Left lobe of liver (tissue), 2 donors: ENCODE data around the gene CFAP58. TPM values are rescaled to one million over a fixed set of nuclear protein-coding genes. Genes with fewer than 3 reads are reported as not detected.

ENCODE experiments used
- ATAC-seq: fragments of 200-7000 bp; cut with Tn5 transposase; one replicate; pipeline ENCODE4 v1.9.1; 2020; ENCODE audit warnings: mild to moderate bottlenecking, moderate library complexity
- DNase-seq: peaks from one replicate; pipeline ENCODE4 v3.0.0-alpha.2; 2020; ENCODE audit warnings: low spot score
- total RNA-seq: library from RNA; stranded (reverse); gene quantifications from one replicate; pipeline ENCODE4 v1.2.1, GENCODE V29; 2021
- donor health status: DM: no; HTN: no; CAD: no; lungs with moderate emphysema.
- donor health status: DM: no; HTN: yes; CAD: no.

The CFAP58 gene
- total RNA-seq, 1 donor from 2014 or later = 0.15 TPM

GRCh38 chr10:104333728-104334373, 19.8 kb upstream of the CFAP58 start:
- ATAC-seq (no peak), DNase-seq (peak; percentile 43)

DNA sequence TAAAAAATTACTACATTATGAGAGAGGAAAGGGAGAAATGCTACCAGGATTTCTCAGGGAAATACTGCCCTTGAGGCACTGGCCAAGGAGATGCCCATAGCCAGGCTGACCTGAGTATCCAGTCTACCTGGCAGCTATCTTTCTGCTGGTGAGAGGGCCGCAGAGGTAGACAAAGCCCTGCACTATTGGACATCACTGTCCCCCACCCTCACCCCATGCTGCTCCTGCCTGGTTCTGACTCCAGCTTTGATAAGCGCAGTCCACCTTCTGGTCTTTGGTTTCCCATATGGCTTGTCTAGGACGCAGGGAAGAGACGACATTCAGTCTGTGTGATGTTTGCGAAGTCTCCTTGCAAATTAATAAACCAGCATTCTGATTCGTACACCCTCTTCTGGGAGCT, 19.1 kb upstream of the CFAP58 start:
- DNase-seq = peak; percentile 38
- ATAC-seq = no peak

DNA sequence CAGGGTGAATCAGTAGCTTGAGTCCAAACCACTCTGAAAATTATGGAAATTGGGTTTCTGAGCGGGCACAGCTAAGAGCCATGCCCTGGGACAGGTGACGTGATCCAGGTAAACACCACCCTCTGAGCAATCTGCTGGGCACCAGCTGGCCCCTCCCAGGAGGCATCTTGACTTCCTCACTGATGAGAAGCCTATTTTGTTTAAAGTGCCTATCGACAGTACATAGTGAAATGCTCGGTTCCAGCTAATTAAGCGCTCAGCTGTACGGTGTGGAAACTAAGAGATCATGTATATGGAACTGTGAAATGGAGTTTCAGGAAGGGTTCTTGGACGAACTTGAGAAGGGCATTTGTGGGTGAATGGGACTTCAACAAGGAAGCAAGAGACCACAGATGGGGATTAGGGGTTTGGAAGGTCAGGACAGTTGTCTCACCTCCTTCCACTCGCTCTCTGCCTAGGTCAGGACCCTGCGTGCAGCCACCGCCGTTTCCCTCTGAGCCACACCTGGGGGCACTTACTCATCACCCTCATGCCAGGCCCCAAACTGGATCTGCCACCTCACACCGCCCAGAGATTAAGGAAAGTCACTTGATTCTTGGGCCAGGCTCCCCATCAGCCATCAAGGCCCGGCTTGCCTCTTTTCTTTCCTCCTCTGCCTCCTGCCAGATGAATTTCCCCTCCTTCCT, 18.5 kb upstream of the CFAP58 start:
- ATAC-seq = no peak
- peak; percentile 46 for DNase-seq

DNA sequence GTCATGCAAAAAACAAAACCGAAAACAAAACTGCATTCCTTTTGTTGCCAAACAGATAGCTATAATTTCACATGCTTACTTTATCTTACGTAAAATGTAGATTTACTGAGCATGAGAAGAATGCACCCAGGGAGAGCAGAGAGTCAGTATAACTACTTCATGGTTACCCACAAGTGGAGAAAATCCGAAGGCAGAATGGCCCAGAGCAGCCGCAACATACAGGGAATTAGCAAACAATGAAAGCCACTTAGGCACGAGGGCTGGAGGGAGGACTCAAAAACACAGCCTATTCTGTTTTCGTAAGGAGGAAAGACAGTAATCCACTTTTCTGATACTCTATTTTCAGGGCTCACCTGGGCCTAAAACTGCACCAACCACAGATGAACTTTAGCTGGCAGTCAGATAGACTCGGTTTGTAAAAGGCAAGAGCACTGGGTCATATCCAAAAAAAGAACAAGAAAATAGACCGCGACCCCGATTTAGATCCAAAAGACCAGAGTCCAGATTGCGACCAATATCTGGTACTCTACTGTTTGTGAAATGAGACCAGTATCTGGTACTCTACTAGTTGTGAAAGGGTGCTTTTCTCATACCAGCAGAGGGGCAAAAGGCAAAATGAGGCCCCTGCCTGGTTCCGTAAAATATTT, 16.7 kb upstream of the CFAP58 start:
- ATAC-seq (peak; percentile 67), DNase-seq (peak; percentile 79)

DNA sequence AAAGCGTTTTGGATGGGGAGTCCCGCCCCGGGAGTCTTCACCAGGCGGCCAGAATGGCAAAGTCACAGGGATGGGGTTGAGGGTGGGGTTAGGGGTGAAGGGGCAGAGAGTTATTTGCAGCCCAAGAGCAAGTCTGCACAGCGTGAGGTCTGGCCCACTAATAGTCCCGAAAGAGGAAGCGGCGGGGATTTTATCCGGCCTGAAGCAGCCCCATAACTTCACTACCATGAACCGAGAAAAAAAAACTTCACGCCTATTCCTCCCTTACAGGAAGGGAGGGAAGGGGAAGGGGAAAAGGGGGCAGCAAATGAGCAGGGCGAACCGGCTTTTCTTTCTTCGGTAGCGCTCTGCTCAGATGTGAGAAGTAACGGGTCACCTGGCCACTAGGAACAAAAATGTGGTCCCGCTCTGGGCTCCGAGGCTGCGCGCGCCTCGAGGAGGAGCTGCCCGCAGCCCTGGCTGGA, 16.1 kb upstream of the CFAP58 start:
- ATAC-seq (peak; percentile 45), DNase-seq (no peak)

- peak; percentile 73 for DNase-seq
- peak; percentile 55 for ATAC-seq
Measured at GRCh38 chr10:104337985-104338735, 15.5 kb upstream of the CFAP58 start, which contains the start of gene ITPRIP. TSS of gene ITPRIP (minus strand) at chr10:104338465. CDS start at chr10:104316051, 22,414 bp downstream.

- ATAC-seq (peak; percentile 33), DNase-seq (peak; percentile 72)
Measured at GRCh38 chr10:104339469-104340110, 14.0 kb upstream of the CFAP58 start.

DNA sequence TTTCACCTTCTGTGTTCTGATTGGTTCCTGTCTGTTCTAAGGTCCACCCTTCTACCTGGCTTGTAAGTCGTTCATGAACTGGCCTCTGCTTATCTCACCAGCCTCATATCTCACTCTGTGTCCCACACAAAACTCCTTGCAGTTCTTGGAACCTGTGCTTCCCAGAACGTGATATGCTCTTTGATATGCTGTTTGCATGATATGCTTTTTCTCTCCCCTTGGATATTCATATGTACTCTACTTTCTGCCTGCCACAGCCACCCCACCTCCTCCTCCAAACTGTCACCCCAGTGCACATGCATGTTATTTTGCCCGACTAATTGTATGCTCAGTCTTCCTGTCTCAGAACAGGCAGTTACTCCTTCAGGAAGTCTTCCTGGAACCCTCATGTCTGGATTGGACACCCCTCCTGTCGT, 13.5 kb upstream of the CFAP58 start:
- no peak for ATAC-seq
- no peak for DNase-seq

DNA sequence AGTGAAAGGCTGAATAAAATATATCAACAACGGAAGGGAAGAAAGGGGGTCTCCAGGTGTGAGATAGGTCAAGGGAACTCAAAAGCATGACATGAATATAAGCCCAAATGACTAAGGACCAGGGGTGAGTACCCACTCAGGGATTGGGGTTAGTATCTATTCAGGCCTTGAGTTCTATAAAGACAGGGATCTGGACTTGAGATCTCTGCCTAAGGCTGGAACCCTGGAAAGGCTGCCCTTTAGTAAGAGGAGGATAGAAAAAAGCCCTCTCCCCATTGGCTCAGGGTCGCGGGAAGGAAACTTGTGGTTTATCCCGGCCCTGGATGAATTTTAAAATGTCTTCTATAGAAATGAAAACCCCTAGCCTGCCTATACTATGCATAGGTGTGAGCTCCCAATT, 13.0 kb upstream of the CFAP58 start:
- DNase-seq (no peak), ATAC-seq (no peak)

GRCh38 chr10:104342941-104343411, 10.7 kb upstream of the CFAP58 start:
- no peak for ATAC-seq
- DNase-seq = no peak

- DNase-seq = no peak
- ATAC-seq = no peak
Measured at GRCh38 chr10:104344219-104344618, 9.4 kb upstream of the CFAP58 start.

- ATAC-seq (no peak), DNase-seq (no peak)
Measured at GRCh38 chr10:104345515-104345914, 8.1 kb upstream of the CFAP58 start.

DNA sequence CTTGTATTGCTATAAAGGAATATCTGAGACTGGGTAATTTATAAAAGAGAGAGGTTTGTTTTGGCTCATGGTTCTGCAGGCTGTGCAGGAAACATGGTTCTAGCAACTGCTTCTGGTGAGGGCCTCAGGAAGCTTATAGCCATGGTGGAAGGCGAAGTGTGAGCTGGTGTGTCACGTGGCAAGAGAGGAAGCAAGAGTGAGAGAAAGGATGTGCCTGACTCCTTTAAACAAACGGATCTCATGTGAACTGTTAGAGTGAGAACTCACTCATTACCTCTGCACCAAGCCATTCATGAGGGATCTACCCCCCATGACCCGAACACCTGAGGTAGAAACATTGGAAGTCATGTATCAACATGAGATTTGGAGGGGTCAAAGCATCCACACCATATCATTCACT, 7.7 kb upstream of the CFAP58 start:
- DNase-seq (no peak), ATAC-seq (no peak)

DNA sequence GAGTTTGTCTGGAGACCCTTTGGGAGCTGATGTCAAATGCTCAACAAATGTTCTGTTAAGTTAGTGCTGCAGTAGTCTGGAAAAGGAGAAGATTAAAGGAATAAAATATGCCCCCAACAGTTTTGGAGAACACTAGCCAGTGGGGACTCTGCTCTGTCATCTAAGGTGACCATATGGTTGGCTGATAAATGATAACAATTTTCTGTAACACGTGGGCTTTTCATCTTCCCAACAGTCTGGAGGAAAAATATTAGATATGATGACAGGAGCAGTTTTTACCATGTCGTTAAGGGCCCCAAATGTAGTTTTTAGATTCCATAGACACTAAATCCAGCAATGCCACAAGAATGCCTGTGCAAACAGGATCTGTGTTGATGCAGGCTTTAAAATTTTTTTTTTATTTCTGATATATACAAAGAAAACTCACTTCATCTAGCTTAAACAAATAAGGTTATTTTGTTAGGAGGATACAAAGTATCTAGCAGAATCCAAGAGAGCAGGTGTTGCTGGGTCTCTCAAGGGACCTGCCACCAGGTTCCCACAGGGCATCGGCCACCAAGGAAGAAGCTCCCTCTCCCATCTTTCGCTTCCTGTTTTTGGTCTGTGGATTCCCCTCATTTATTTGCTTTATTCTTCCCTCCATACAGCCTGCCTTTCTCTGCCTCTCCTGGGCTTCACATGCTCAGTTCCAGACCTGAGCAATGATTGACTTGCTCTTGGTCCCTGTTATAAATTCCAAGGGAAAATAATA, 6.2 kb upstream of the CFAP58 start:
- no peak for DNase-seq
- no peak for ATAC-seq

GRCh38 chr10:104348601-104349000, 5.0 kb upstream of the CFAP58 start:
- DNase-seq = no peak
- no peak for ATAC-seq

GRCh38 chr10:104349623-104350126, 4.0 kb upstream of the CFAP58 start:
- DNase-seq (no peak), ATAC-seq (peak; percentile 76)

DNA sequence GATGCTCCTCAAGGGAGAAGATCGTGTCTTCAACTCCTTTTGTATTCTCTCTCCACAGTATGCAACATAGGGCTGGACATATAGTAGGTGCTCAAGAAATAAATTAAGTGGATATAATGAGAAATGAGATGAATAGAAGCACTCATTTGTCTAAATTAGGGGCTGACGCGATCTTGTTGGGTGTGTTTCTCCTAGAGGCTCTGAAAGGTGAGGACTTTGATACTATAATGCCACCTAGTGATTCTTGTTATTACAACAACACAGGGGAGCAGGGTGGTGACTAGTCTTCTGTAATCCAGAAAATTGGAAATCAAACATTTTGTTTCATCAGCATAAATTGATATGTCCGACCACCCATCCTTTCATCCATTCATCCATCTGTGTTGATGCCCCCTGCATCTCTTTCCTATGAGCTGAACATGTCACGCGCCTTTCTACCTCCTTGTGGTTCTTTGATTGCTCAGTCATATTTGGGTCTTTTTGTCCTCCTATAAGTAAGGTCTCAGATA, 3.5 kb upstream of the CFAP58 start:
- no peak for DNase-seq
- peak; percentile 79 for ATAC-seq

DNA sequence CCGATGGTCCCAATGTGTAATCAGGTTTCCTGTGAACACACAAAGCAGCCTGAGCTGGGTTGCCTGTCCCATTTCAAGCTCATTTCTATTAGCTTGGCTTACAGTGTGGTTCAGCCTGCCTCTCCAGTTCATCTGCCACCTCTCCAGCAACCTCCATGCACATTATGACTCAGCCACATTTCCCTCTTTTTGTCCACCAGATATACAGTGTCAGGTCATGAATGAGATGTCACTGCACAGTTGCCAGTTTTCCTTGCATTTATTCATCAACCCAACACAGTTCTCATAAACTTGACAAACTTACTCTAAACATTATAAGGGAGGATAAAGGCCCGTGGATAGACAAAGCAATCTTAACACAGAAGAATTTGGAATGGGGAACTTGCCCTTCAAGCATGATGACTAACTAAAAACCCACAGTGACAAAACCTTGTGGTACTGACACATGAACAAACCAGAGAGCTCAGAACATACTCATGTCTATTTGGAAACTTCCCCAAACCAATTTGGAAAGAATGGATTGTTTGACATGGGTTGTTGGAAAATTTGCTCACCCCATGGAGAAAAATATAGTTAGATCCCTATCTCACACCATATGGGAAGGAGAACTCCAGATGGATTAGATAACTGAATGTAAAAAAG, 2.5 kb upstream of the CFAP58 start:
- DNase-seq = no peak
- no peak for ATAC-seq

DNA sequence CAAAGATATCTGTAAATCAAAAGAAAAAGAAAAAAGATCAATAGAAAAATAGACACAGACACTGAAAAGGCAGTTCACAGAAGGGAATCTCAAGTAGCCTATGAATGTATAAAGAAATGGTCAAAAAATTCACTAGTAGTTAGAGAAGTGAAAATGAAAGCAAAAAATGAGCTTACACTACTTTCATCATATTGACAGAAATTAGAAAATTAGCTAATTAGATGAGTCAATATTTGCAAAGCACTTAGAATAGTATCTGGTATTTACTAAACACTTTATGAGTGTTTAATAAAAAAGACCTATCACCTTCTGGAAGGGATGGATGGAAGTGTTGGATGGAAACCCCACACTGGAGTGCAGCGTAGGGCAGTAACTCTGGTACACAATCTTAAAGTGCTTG, 1.7 kb upstream of the CFAP58 start:
- ATAC-seq = no peak

More for the DNA sequence above, 1.7 kb upstream of the CFAP58 start:
- no peak for DNase-seq
